Liver (tissue), 9 donors: Measurements from ENCODE around the gene CLOCK. TPM values are rescaled to one million over a fixed set of nuclear protein-coding genes. Genes with fewer than 3 reads are reported as not detected.

Source experiments
- DNase-seq: peaks from one replicate; pipeline ENCODE4 v3.0.0-alpha.2; 2017; ENCODE audit warnings: low spot score
- H3K27ac ChIP-seq, 2 donors: one replicate each; pipeline ENCODE4 v1.7.0; 2013; ENCODE audit warnings: inconsistent platforms in 2 of 2, low read length in 2 of 2, control low read depth in 1 of 2, low read depth in 1 of 2, mild to moderate bottlenecking in 1 of 2
- H3K27me3 ChIP-seq, 4 donors: one replicate each; pipeline versions ENCODE4 v1.6.1 to v1.7.0; 2013; ENCODE audit warnings: low read length in 3 of 4, inconsistent platforms in 1 of 4, mild to moderate bottlenecking in 1 of 4, moderate library complexity in 1 of 4; ENCODE audit not compliant: control insufficient read depth in 4 of 4, insufficient read depth in 4 of 4
- H3K36me3 ChIP-seq, 4 donors: one replicate each; pipeline versions ENCODE4 v1.6.1 to v1.7.0; 2013; ENCODE audit warnings: low read length in 3 of 4, mild to moderate bottlenecking in 3 of 4, low read depth in 1 of 4, moderate library complexity in 1 of 4; ENCODE audit not compliant: control insufficient read depth in 4 of 4, insufficient read depth in 3 of 4
- H3K4me1 ChIP-seq, 4 donors: one replicate each; pipeline versions ENCODE4 v1.6.1 to v1.7.0; 2013; ENCODE audit warnings: low read length in 3 of 4, mild to moderate bottlenecking in 3 of 4, moderate library complexity in 1 of 4; ENCODE audit not compliant: control insufficient read depth in 4 of 4, insufficient read depth in 4 of 4
- H3K4me3 ChIP-seq, 3 donors: one replicate each; pipeline versions ENCODE4 v1.6.1 to v1.7.0; 2013; ENCODE audit warnings: low read length in 3 of 3, control low read depth in 1 of 3, low read depth in 1 of 3, mild to moderate bottlenecking in 1 of 3
- H3K9ac ChIP-seq, 2 donors: one replicate each; pipeline ENCODE4 v1.7.0; 2013; ENCODE audit warnings: low read length in 2 of 2, mild to moderate bottlenecking in 2 of 2, moderate library complexity in 2 of 2, control low read depth in 1 of 2, low read depth in 1 of 2
- H3K9me3 ChIP-seq, 4 donors: one replicate each; pipeline versions ENCODE4 v1.6.1 to v1.7.0; 2013; ENCODE audit warnings: low read length in 3 of 4; ENCODE audit not compliant: control insufficient read depth in 4 of 4
- ATF3 ChIP-seq: IDR thresholded peaks from 2 replicates; pipeline ENCODE4 v1.6.1; 2016; ENCODE audit warnings: antibody characterized with exemption
- CTCF ChIP-seq: fragments of 150-350 bp; IDR thresholded peaks from 2 replicates; pipeline ENCODE4 v1.5.1; 2017; ENCODE audit warnings: improper control_type of control experiment, low read depth, low read length; ENCODE audit not compliant: missing input control
- EGR1 ChIP-seq, 2 donors: IDR thresholded peaks; 2 replicates each; pipeline ENCODE4 v1.6.1; 2016 to 2018; ENCODE audit warnings: antibody characterized with exemption in 2 of 2, low read depth in 2 of 2
- FOXA1 ChIP-seq: IDR thresholded peaks from 2 replicates; pipeline ENCODE4 v1.6.1; 2016; ENCODE audit warnings: antibody characterized with exemption
- FOXA2 ChIP-seq: IDR thresholded peaks from 2 replicates; pipeline ENCODE4 v1.6.1; 2016; ENCODE audit warnings: antibody characterized with exemption
- GABPA ChIP-seq, 2 donors: IDR thresholded peaks in 1 of 2; conservative IDR thresholded peaks in 1 of 2; 2 replicates each; pipeline ENCODE4 v1.6.1; 2016; ENCODE audit warnings: antibody characterized with exemption in 2 of 2, mild to moderate bottlenecking in 1 of 2, moderate library complexity in 1 of 2
- HNF4A ChIP-seq, 2 donors: conservative IDR thresholded peaks; 2 replicates each; pipeline ENCODE4 v1.6.1; 2016; ENCODE audit warnings: antibody characterized with exemption in 2 of 2, mild to moderate bottlenecking in 2 of 2
- HNF4G ChIP-seq: IDR thresholded peaks from 2 replicates; pipeline ENCODE4 v1.6.1; 2016; ENCODE audit warnings: antibody characterized with exemption
- JUND ChIP-seq, 2 donors: IDR thresholded peaks; 2 replicates each; pipeline ENCODE4 v1.6.1; 2016; ENCODE audit warnings: antibody characterized with exemption in 2 of 2
- MAX ChIP-seq: IDR thresholded peaks from 2 replicates; pipeline ENCODE4 v1.6.1; 2016; ENCODE audit warnings: antibody characterized with exemption
- NR2F2 ChIP-seq: IDR thresholded peaks from 2 replicates; pipeline ENCODE4 v1.6.1; 2016; ENCODE audit warnings: antibody characterized with exemption
- RAD21 ChIP-seq, 2 donors: IDR thresholded peaks; 2 replicates each; pipeline ENCODE4 v1.6.1; 2016; ENCODE audit warnings: antibody characterized with exemption in 2 of 2, mild to moderate bottlenecking in 2 of 2
- RXRA ChIP-seq, 2 donors: IDR thresholded peaks; 2 replicates each; pipeline ENCODE4 v1.6.1; 2017 to 2018; ENCODE audit warnings: antibody characterized with exemption in 2 of 2, mild to moderate bottlenecking in 1 of 2
- SP1 ChIP-seq: IDR thresholded peaks from 2 replicates; pipeline ENCODE4 v1.6.1; 2018; ENCODE audit warnings: antibody characterized with exemption, mild to moderate bottlenecking
- TAF1 ChIP-seq: conservative IDR thresholded peaks from 2 replicates; pipeline ENCODE4 v1.6.1; 2016; ENCODE audit warnings: antibody characterized with exemption, mild to moderate bottlenecking
- YY1 ChIP-seq: IDR thresholded peaks from 2 replicates; pipeline ENCODE4 v1.6.1; 2016; ENCODE audit warnings: antibody characterized with exemption, mild to moderate bottlenecking
- ZBTB33 ChIP-seq: IDR thresholded peaks from 2 replicates; pipeline ENCODE4 v1.6.1; 2016; ENCODE audit warnings: antibody characterized with exemption
- WGBS: extraction: QIAGEN DNeasy Blood & Tissue Kit; methylation state at CpG from one replicate; pipeline ENCODE4 v1.1.7; 2013; 5-methylcytosine and 5-hydroxymethylcytosine counted together
- polyA plus RNA-seq, 2 donors: library from polyadenylated mRNA; stranded (reverse) in 1 of 2; unstranded in 1 of 2; fragments of 200-250 nt in 1 of 2; fragments of >200 nt in 1 of 2; fragmentation: Nextera tagmentation in 1 of 2; extraction: Ambion mirVana in 1 of 2; gene quantifications; one replicate each; pipeline versions ENCODE4 v1.2.1 to v1.2.3, GENCODE V29; 2013 to 2015
- total RNA-seq, 2 donors: library from RNA; depleted of rRNA; stranded (reverse); fragments of >200 nt; gene quantifications; one replicate each; pipeline ENCODE4 v1.2.3, GENCODE V29; 2014
- donor health status: healthy.
- donor health status: healthy.
- donor health status: healthy.
- donor health status: healthy.
- donor health status: healthy.

CLOCK gene
- total and polyA plus RNA-seq, 4 donors = 5.1 to 19.4 (median 6.1) TPM

- TF ChIP-seq ATF3 (no peak), MAX (no peak), EGR1 (IDR thresholded peaks at IDR 0.05; ENCODE audit: low read depth in 2 of 2) (no peak), RAD21 (IDR thresholded peaks at IDR 0.05) (no peak), YY1 (no peak), NR2F2 (no peak), TAF1 (no peak)
Measured at GRCh38 chr4:55440786-55441185, 105.9 kb downstream of the CLOCK start (continued).

DNA sequence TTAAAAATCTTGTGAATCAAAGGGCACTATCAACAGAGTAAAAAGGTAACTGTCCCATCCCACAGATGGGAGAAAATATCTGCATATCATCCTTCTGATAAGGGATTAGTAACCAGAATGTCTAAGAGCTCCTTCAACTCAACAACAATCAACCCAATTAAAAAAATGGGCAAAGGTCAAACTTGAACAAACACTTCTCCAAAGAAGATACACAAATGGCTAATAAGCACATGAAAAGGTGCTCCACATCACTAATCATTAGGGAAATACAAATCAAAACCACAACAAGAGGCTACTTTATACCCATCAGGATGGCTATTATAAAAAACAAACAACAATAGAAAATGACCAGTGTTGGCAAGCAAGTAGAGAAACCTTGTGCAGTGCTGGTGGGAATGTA is 107.7 kb downstream of the CLOCK start:
- no peak for DNase-seq
- TF ChIP-seq JUND (IDR thresholded peaks at IDR 0.05) (no peak), CTCF (no peak), FOXA2 (no peak)
- Histone ChIP-seq H3K9me3 (no peaks in the 10 kb centered on the region), H3K27ac (no peak overlapping the region), H3K9ac (no peak overlapping the region), H3K36me3 (peaks cover 10 to 47% (median 21%) of the 10 kb centered on the region in 4 donors), H3K27me3 (no peaks in the 10 kb centered on the region), H3K4me3 (no peak overlapping the region), H3K4me1 (no peaks in the 10 kb centered on the region)

GRCh38 chr4:55438314-55438713 is 108.4 kb downstream of the CLOCK start:
- Histone ChIP-seq H3K36me3 (peaks cover 10 to 43% (median 20%) of the 10 kb centered on the region in 4 donors), H3K4me1 (no peaks in the 10 kb centered on the region), H3K4me3 (no peak overlapping the region), H3K27me3 (no peaks in the 10 kb centered on the region), H3K9ac (no peak overlapping the region), H3K27ac (no peak overlapping the region), H3K9me3 (no peaks in the 10 kb centered on the region)
- no peak for TF ChIP-seq GABPA (IDR thresholded peaks at IDR 0.05 in 1 of 2, conservative IDR thresholded peaks at IDR 0.05 in 1 of 2)
- no peak for TF ChIP-seq ATF3
- no peak for TF ChIP-seq RXRA (IDR thresholded peaks at IDR 0.05)
- TF ChIP-seq HNF4G = no peak
- DNase-seq = no peak
- WGBS = 87% methylated on average over 2 of the region's 2 CpGs

- Histone ChIP-seq H3K36me3 (peaks cover 10 to 41% (median 23%) of the 10 kb centered on the region in 4 donors), H3K4me1 (no peaks in the 10 kb centered on the region), H3K9me3 (no peaks in the 10 kb centered on the region), H3K27me3 (no peaks in the 10 kb centered on the region), H3K27ac (no peak overlapping the region), H3K4me3 (no peak overlapping the region), H3K9ac (no peak overlapping the region)
- 92% methylated on average over 3 of the region's 3 CpGs for WGBS
- DNase-seq = no peak
- TF ChIP-seq RAD21 (IDR thresholded peaks at IDR 0.05) (no peak), GABPA (IDR thresholded peaks at IDR 0.05 in 1 of 2, conservative IDR thresholded peaks at IDR 0.05 in 1 of 2) (no peak), CTCF (no peak), SP1 (no peak), MAX (no peak), TAF1 (no peak), JUND (IDR thresholded peaks at IDR 0.05) (no peak), EGR1 (IDR thresholded peaks at IDR 0.05; ENCODE audit: low read depth in 2 of 2) (no peak), ATF3 (no peak), ZBTB33 (no peak), YY1 (no peak), RXRA (IDR thresholded peaks at IDR 0.05) (no peak), FOXA2 (no peak), HNF4G (no peak), HNF4A (conservative IDR thresholded peaks at IDR 0.05) (no peak), NR2F2 (no peak), FOXA1 (no peak)
Measured at GRCh38 chr4:55437823-55438222, 108.9 kb downstream of the CLOCK start.
